Left ventricle myocardium superior (tissue), 1 donor: ENCODE results near the gene GNRH2. TPM values are rescaled to one million over a fixed set of nuclear protein-coding genes. Genes with fewer than 3 reads are reported as not detected.

Experiments
- ATAC-seq: fragments of 200-7000 bp; cut with Tn5 transposase; one replicate; pipeline ENCODE4 v1.9.1; 2020; ENCODE audit warnings: mild to moderate bottlenecking, moderate library complexity
- DNase-seq: peaks from one replicate; pipeline ENCODE4 v3.0.0-alpha.2; 2020
- intact Hi-C: fragments of 100-400 bp; cut with micrococcal nuclease; formaldehyde crosslinking; loops from one replicate; pipeline ENCODE4 v1.11.0; 2022
- total RNA-seq: library from RNA; stranded (reverse); fragmentation: NEBNext Ultra II Directional; extraction: Animal tissue kit (Norgen Biotek cat#: 25700); gene quantifications from one replicate; pipeline ENCODE4 v1.2.1, GENCODE V29; 2021
- donor health status: DM: no; HTN: yes; CAD: no; lungs with severe emphysema.

GNRH2 gene
- total RNA-seq, 1 donor from 2014 or later, result not detected

DNA sequence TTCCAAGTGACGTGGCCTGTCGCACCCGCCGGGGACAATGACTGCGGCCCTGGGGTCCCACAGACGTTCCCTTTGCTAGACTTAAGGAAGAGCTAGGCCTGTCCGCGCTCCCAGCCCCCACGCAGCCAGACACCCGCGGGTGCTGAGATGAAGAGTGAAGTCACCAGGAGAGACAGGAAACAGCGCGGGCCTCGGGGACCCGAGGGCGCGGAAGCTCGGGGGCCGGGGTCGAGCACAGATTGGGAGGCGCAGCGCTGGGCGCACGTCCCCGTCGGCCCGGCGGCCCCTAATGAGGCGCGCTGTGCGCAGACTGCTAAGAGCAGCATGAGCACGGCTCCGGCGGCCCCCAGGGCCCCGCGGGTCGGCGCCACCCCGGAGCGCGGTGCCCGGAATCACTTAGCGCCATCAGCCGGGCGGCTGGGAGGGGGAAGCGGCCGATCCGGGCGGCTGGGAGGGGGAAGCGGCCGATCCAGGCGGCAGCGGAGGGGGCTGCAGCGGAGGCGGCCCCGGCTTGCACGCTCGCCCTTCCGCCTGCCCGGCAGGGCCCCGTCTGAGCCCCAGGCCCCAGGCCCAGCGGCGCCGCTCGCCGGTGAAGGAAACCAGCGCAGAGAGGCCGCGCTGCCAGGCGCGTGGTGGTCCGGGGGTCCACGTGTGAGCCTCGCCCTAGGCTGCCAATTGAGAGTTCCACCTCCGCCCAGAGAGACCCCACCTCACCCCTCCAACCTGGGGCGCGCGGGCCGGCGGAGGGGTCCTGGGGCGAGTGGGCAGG, 49.4 kb downstream of the GNRH2 start:
- peak; percentile 44 for ATAC-seq
- peak; percentile 37 for DNase-seq

DNA sequence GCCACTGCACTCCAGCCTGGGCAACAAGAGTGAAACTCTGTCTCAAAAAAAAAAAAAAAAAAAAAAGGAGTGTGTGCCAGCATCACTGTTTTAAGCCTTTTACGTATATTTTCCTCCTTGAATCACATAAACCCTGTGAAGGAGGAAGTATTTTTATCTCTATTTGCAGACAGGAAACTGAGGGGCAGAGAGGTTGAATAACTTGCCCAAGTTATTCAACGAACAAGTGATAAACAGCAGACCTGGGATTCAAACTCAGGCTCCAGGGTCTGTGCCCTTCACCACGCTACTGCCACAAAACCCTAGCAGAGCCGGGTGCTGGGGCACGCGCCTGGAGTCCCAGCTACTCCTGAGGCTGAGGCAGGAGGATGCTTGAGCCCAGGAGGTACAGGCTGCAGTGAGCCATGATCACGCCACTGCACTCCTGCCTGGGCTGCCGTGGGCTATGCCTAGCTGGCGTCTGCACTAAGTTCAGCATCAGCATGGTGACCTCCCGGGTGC, 50.5 kb downstream of the GNRH2 start:
- intact Hi-C loops, result no loop called here
- no peak for ATAC-seq
- DNase-seq, result no peak

More for the DNA sequence above, 49.4 kb downstream of the GNRH2 start:
- intact Hi-C loops, result no loop called here

DNA sequence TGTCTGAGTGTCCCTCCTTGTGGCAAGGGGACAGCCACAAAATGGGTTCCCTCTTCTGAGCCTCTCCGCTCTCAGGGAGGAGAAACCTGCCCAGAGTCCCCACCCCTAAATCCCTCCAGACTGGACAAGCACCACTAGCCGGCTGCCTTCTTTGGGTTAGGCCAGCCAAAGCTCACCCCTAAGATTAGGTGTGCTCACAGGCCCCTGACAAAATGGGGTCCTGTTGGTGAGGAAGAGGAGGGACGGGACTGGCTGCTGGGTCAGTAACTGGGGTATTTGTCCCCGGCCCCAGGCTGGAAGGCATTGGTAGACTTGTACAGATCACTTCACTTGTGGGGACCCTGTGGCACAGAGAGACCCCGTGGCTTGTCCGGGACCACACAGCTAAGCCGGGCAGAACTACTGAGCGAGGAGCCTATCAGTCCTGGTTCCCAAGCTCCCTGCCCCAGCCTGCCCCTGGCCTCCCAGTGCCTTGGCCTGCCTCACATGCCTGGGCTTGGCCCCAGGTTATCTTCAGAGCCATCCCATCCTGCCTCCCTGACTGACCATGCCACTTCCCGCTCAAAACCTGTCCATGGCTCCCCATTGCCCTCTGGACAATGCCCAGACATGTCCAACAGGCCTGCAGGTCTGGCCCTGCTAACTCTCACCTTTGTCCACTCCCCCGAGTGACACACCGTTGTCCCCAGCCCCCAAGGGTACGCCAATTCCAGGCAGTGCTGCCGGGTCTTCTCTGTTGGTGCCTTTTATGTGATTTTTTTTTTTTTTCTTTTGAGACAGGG, 51.6 kb downstream of the GNRH2 start:
- DNase-seq, result no peak
- no peak for ATAC-seq
- intact Hi-C loops, result no loop called here

Other genes with a start within 250 kb of the GNRH2 start
- 1.7 TPM for gene CPXM1, start 243.0 kb upstream of the GNRH2 start, total RNA-seq
- gene C20orf141, start 228.6 kb upstream of the GNRH2 start, total RNA-seq, result not detected
- gene TMEM239, start 227.3 kb upstream of the GNRH2 start, total RNA-seq, result not detected
- 10.2 TPM for gene PCED1A, start 203.0 kb upstream of the GNRH2 start, total RNA-seq
- 15.8 TPM for gene VPS16, start 202.9 kb upstream of the GNRH2 start, total RNA-seq
- gene PTPRA, start 170.1 kb upstream of the GNRH2 start, total RNA-seq, result 26.5 TPM
- 57.5 TPM for gene MRPS26, start 2.4 kb downstream of the GNRH2 start, total RNA-seq
- gene OXT, start 28.0 kb downstream of the GNRH2 start, total RNA-seq, result not detected
- gene AVP, start 41.1 kb downstream of the GNRH2 start, total RNA-seq, result not detected
- 29.1 TPM for gene FASTKD5, start 116.2 kb downstream of the GNRH2 start, total RNA-seq
- gene UBOX5, start 116.2 kb downstream of the GNRH2 start, total RNA-seq, result 2.9 TPM
- 17.6 TPM for gene LZTS3, start 129.9 kb downstream of the GNRH2 start, total RNA-seq
- 37.2 TPM for gene DDRGK1, start 161.1 kb downstream of the GNRH2 start, total RNA-seq
- 17.2 TPM for gene ITPA, start 165.9 kb downstream of the GNRH2 start, total RNA-seq
- gene SLC4A11, start 195.6 kb downstream of the GNRH2 start, total RNA-seq, result 0.82 TPM